Activated CD4-positive, alpha-beta T cell treated with anti-CD3 and anti-CD28 coated beads, Interleukin-2, Interleukin-4, amounts not matched to agents 100 ng/mL and 50 ng/mL, durations not matched to agents 16 hours and 8 hours (primary cell): Measurements from ENCODE around the gene CBFA2T3.
"Not testable (repeated sequence)": the region's sequence is repeated elsewhere in the genome, so short reads cannot be mapped to it uniquely, and the experiment has no call there.

ENCODE experiments used
- DNase-seq: peaks from one replicate; pipeline ENCODE4 v3.0.0-alpha.2; 2020; ENCODE audit warnings: low spot score

CBFA2T3 gene

GRCh38 chr16:88922114-88922825, 54.7 kb downstream of the CBFA2T3 start:
- DNase-seq, result no peak

GRCh38 chr16:88921591-88921990, 55.4 kb downstream of the CBFA2T3 start:
- DNase-seq, result no peak

- DNase-seq, result no peak
Observed at GRCh38 chr16:88920618-88921590, 56.1 kb downstream of the CBFA2T3 start.

GRCh38 chr16:88919936-88920335, 57.1 kb downstream of the CBFA2T3 start:
- no peak for DNase-seq

- DNase-seq, result not testable (repeated sequence)
Observed at GRCh38 chr16:88918896-88919295, 58.1 kb downstream of the CBFA2T3 start.

- DNase-seq, result no peak
Observed at GRCh38 chr16:88917915-88918627, 58.9 kb downstream of the CBFA2T3 start.

- DNase-seq, result no peak
Observed at GRCh38 chr16:88917146-88917914, 59.7 kb downstream of the CBFA2T3 start.

GRCh38 chr16:88915639-88916327, 61.2 kb downstream of the CBFA2T3 start:
- no peak for DNase-seq

GRCh38 chr16:88914750-88915368, 62.1 kb downstream of the CBFA2T3 start:
- no peak for DNase-seq

- no peak for DNase-seq
Observed at GRCh38 chr16:88913870-88914269, 63.1 kb downstream of the CBFA2T3 start.

- no peak for DNase-seq
Observed at GRCh38 chr16:88913001-88913612, 63.9 kb downstream of the CBFA2T3 start.

GRCh38 chr16:88912556-88912955, 64.5 kb downstream of the CBFA2T3 start:
- DNase-seq, result no peak

- DNase-seq, result no peak
Observed at GRCh38 chr16:88911946-88912310, 65.1 kb downstream of the CBFA2T3 start.

GRCh38 chr16:88911136-88911945, 65.7 kb downstream of the CBFA2T3 start:
- DNase-seq, result no peak

GRCh38 chr16:88910284-88911135, 66.5 kb downstream of the CBFA2T3 start:
- no peak for DNase-seq

- DNase-seq, result no peak
Observed at GRCh38 chr16:88909431-88910210, 67.4 kb downstream of the CBFA2T3 start.

GRCh38 chr16:88908307-88908706, 68.7 kb downstream of the CBFA2T3 start:
- DNase-seq, result no peak

- no peak for DNase-seq
Observed at GRCh38 chr16:88907768-88908167, 69.2 kb downstream of the CBFA2T3 start.
